Measurements from ENCODE around the gene TMEM270.
"Not testable (repeated sequence)": the region's sequence is repeated elsewhere in the genome, so short reads cannot be mapped to it uniquely, and the experiment has no call there.

The TMEM270 gene

DNA sequence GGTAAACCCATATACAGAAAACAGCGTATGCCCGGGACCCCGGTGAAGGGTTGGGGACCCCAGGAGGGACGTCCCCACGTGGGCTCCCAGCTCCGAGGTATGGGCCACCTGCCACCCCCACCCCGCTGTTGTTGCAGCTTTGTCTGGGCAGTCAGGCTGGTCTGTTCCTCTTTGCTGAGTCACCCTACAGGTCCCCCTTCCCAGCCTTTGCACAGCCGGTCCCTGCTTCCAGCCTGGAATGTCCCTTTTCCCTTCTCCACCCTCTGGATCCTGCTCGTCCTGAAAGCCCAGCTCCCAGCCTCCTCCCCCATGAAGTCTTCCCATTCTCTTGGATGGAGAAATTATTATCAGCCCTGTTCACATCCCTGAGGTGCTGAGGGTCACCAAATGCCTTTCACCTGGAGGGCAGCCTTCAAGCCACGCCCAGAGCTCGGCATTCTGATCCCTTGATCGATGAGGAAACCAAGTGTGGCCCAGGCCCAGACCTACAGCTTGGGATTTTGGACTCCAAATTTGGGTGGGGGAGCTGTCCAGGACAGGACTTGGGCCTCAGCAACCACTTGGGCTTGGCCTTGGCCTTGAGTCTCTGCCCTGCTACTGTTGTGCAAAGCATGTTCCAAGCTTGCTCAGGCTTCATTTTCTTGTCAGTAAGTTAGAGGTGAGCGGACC lies 27.6 kb upstream of the TMEM270 start:
- FAIRE-seq: no peak

DNA sequence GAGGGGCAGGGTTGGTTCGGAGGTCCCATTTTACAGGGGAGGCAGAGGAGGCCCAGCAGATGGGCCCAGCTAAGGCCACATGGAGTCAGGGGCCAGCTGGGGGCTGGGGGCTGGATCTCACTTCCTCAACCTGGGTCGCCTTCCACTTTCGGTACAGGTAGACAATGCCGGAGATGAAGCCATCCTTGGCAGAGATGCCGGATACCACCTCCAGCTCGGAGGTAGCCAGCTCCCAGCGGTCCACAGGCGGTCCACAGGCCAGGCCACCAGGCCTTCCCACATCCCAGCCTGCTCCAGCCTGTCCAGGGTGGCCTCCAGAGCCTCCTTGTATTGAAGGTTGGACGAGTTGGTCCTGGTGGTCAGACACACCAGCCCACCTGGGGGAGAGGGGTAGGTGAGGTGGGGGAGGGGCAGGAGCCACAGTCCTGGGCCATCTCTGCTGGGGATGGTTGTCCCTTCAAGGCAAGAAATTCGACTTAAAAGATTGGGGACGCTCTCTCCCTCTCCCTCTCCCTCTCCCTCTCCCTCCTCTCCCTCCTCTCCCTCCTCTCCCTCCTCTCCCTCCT lies 26.2 kb upstream of the TMEM270 start:
- no peak for FAIRE-seq

DNA sequence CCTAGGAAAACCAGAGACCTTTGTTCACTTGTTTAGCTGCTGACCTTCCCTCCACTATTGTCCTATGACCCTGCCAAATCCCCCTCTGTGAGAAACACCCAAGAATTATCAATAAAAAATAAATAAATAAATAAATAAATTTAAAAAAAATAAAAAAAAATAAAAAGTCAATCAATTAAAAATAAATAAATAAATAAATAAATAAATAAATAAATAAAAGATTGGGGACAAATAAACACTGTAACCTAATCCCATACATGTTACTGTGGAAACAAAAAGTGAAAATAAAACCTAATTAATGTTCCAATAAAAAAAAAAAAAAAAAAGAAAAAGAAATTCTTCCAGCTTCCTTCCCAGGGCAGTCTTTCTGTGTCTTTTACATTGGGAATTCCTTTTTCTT lies 23.8 kb upstream of the TMEM270 start:
- FAIRE-seq: peak; percentile 86

DNA sequence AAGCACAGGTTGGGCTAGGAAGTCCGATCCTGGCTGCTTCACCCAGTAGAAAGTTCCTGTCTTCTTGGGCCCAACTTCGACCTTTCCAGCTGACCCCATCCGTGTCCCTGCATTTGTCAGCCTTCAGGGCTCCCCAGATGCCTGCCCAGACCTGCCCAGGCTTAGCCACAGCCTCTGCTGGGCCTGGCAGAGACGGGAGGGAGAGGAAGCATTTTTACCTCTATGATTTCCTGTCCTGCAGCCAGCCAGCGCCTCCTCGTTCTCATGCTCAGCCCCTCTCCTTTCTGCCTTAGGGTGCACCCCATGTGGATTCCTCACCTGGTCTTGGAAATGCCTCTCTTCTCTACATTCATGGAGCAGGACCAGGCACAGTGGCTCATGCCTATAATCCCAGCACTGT lies 22.3 kb upstream of the TMEM270 start:
- FAIRE-seq: no peak

DNA sequence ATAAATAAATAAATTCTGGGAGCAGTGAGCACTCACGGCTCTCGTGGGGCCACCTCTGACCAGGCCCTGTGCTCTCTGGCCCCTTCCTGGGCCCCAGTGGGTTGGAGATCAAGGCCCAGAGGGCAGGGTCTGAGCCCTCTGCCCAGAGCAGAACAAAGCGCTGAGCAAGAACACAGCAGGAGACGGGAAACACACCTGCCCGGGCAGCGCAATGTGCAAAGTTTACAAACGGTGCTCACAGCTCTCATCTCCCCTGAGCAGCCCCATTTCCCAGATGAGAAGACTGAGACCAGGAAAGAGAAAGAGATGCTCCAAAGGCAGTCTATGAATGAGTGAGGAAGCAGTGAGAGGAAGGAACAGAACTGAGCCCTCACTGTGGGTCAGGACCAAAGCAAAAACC lies 21.7 kb upstream of the TMEM270 start:
- FAIRE-seq: no peak

DNA sequence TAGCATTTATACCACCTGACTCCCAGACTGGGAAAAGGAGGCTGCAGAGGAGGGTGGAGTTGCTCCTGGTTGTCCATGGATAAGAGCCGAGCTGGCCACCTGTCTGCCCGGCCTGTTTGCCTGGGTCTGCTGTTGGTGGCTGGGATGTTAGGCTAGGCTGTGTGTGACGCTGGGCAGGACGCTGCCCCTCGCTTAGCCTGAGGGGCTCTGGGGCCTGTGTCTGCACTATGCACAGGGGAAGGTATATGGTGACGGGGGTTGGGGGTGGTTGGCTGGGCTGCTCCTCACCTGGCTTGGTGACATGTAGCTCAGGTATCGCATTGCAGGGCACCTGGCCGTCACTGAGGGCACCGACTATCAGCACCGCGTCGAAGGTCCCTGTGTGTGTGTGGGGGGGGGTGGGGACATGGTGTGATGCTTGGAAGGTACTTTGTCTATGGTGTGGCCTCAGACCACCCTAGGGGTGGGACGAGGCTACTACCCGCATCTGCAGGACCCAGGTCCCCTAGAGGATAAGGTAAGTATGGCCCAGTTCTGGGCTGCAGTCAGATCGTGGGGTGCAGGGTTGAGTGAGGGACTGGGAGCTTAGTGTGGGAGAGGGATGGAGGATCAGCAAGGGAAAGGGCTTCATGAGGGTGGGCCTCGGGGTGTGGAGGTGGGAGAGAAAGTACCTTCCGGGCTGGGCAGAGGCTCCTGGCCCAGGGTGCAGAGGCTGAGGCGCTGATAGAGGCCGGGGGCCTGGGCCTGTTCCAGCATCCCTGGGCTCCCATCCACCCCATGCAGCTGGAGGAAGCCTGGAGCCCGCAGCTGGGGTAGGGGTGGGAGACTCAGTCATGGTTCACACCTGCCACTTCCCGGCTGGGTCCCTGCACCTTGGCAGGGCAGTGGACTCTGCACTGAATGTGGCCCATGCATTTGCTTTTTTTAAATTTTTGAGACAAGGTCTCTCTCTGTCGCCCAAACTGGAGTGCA lies 20.9 kb upstream of the TMEM270 start:
- no peak for FAIRE-seq

DNA sequence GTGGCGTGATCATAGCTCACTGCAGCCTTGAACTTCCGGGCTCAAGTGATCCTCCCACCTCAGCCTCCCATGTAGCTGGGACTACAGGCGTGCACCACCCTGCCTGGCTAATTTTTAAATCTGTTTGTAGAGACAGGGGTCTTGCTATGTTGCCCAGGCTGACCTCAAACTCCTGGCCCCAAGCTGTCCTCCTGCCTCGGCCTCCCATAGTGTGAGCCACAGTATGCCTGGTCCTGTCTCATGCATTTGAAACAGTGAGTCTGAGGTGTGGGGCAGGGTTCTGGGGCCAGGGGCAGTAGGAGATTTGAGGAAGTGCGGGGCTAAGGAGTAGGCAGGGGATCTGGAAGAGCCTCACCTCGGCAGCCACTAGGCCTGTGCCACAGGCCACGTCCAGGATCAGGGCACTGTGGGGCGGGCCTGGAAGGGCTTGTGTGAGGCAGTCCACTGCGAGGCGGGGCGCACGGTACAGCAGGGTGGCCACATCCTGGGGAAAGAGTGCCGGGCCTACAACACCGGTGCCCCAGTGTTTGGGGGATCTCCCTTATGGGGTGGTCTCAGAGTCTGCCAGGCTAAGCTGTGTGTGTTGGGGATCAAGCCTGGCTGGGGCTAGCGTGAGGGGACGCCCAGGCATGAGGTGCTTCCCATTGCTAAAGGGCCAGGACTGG lies 20.1 kb upstream of the TMEM270 start:
- FAIRE-seq: no peak

DNA sequence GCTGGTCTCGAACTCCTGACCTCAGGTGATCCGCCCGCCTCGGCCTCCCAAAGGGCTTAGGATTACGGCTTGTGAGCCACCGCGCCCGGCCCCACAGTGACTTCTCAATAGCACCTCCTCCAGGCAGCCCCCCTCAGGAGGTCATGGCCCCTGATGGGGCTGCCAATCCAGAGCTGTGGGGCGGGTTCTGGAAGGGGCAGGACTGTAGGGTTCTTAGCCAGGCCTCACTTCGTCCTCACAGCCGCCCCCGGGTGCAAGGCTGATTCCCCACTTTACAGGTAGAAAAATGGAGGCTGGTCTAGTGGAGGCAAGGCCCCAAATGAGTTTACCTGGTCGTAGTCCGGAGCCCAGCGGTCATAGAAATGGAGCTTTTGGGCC lies 19.3 kb upstream of the TMEM270 start:
- FAIRE-seq: peak; percentile 77

DNA sequence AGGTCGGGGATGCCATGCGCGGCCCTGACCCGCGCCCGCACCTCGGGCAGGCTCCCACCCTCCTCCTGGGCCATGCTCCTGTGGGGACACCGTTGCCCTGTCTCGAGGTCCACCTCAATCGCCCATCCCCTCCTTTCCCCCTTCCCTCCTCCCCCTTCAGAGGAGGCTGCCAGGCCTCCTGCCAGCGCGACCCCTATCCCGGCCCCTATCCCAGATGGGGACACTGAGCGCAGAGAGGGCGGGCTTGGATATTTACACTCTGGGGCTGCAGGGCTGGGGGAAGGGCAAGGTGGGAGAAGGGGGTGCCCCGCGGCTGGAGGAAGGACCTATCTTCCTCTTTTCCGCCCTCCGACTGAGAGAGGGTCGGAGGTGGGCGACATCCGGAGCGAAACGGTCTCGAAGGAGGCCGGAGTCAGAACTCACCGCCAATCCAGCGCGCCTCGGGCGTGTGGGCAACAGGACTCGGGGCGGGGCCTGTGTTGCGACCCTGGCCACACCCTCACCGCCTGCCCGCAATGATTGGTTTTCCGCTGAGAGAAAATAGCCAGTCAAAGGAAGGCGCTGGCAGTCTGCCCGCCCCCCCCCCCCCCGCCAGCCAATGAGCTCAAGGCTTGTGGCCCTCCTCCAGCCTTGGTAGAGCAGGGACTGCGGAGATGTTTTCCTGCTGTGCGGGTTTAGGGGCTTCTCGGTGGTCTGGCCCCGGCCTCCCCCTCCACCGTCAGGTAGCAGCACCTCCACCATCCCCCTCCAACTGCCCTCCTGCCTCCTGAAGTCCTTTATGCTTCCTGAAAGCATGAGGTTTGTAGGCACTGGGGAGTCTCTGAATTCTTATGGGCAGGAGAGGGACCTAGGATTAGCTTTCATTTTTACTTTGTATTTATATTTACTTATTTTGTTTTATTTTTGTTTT lies 18.6 kb upstream of the TMEM270 start, which contains the start of gene METTL27:
TSS of gene METTL27 (minus strand) at position 450 of the 910 bp plus-strand sequence. CDS start at position 74, 376 bp downstream.
- no peak for FAIRE-seq

DNA sequence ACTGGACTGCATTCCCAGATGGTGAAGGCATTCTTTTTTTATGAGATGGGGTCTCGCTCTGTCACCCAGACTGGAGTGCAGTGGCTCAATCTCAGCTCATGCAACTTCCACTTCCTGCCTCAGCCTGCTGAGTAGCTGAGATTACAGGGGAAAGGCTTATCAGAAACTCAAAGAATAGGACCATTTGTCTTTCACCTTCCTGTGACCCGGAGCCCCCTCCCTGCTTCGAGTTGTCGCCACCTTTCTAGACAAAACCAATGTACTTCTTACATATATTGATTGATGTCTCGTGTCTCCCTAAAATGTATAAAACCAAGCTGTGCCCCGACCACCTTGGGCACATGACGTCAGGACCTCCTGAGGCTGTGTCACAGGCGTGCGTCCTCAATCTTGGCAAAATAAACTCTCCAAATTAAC lies 16.8 kb upstream of the TMEM270 start:
- FAIRE-seq: no peak

DNA sequence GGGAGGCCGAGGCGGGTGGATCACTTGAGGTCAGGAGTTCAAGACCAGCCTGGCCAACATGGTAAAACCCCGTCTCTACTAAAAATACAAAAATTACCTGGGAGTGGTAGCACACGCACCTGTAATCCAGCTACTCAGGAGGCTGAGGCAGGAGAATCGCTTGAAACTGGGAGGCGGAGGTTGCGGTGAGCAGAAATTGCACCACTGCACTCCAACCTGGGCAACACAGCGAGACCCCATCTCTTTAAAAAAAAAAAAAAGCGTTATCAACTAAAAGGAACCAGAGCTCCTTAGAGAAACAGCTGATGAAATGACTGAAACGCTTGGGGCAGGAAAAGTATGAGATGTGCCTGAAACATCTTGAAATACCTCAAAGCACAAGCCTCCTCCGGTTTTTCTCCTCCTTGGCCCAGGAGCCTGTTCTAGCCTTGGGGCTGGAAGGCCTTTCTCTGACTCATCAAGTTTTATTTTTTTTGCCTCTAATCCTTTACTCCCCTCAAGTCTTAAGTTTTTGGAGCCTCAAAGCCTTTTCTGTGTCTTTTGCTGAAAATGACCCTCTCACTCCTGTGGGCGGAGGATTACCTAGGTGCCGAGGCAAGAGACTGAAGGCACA lies 16.0 kb upstream of the TMEM270 start:
- FAIRE-seq: peak; percentile 51

DNA sequence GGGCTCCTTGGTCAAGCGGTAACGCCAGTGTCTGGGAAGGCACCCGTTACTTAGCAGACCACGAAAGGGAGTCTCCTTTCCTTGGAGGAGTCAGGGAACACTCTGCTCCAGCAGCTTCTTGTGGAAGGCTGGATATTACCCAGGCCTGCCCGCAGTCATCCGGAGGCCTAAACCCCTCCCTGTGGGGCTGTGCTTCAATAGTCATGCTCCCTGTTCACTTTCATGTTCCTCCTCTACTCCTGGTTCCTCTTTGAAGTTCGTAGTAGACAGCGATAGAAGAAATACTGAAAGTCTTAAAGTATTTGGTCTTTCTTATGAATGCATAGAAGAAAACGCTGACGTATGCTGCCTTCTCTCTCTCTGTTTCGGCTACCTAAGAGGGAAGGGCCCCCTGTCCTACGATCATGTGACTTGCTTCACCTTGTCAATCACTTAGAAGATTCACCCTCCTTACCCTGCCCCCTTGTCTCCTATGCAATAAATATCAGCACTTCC lies 15.2 kb upstream of the TMEM270 start:
- FAIRE-seq: not testable (repeated sequence)

DNA sequence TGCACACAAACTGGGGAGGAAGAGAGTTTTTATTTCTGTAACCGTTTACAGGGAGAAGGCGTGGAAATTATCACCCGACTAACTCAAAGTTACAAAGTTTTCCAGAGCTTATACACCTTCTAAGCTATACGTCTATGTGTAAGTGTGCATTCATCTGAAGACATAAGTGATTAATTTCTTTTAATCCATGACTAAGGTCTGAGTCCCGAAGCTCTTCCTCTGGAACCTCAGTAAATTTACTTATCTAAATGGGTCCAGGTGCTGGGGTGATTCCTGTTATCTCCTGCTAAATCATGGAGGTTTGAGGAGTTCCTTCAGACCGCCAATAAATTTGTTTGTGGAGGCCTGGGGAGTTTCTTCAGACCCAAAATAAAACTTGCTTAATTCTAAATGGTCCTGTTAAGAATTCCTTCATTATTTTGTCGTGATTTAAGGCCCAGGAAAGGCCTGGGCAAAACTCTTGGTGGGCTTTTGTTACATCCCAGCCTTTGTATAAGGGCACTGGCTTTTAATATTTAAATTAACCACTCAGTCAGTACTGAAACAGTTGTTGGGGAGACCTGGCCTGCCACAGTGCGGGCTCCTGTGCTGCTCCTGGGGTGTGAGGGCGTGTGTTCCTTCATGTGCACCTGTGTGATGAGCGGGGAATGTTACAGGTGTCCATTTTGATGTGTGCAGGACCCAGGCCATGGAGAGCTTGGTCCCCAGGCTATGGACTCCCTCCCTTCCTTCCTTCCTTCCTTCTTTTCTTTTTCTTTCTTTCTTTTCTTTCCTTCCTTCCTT lies 12.8 kb upstream of the TMEM270 start:
- no peak for FAIRE-seq

DNA sequence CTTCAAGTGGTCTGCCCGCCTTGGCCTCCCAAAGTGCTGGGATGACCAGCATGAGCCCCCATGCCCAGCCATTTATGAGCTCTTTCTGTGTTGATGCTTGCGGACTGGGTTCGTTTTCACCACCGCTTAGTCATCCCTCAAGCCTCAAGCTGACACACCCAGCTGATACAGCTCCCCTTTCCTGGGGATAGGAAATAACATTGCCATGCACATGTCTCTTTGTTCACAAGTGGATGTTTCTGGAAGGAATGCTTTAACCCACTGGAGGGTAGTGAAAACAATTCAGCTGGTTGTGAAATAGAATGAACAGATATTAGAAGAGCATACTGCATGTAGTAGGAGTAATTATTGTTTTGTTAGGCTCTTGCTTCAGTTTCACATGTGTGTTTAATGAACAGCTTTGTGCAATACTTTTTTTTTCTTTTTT lies 10.2 kb upstream of the TMEM270 start:
- peak; percentile 97 for FAIRE-seq

DNA sequence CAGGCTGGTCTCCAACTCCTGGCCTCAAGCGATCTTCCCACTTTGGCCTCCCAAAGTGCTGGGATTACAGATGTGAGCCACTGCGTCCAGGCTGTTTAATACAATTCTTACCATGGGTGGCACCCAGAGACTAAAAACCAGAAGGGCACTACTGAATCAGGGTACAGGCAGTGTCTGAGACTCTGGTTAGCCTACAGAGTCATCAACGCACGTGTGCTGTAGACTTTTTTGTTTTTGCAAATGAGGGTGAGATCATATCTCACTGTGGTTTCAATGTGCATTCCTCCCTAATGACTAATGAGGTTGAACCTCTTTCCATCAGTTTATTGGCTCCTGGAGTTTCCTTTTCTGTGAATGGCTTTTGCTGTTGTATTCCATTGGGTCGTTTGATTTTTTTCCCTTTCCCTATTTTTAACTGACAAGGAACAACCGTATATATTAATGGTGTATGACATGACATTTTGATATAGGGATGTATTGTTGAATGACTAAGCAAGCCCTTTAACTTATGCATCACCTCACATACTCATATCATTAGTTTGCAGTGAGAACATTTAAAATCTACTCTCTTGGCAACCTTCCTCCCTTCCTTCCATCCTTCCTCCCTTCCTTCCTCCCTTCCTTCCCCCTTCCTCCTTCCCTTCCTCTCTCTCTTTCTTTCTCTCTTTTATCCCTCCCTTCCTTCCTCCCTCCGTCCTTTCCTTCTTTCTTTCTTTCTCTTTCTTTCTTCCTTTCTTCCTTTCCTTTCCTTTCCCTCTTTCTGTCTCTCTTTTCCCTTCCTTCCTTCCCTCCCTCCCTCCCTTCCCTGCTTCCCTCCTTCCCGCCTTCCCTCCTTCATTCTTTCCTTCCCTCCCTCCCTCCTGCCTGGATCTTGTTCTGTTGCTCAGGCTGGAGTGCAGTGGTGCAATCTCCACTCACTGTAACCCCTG lies 9.3 kb upstream of the TMEM270 start:
- FAIRE-seq: peak; percentile 99

DNA sequence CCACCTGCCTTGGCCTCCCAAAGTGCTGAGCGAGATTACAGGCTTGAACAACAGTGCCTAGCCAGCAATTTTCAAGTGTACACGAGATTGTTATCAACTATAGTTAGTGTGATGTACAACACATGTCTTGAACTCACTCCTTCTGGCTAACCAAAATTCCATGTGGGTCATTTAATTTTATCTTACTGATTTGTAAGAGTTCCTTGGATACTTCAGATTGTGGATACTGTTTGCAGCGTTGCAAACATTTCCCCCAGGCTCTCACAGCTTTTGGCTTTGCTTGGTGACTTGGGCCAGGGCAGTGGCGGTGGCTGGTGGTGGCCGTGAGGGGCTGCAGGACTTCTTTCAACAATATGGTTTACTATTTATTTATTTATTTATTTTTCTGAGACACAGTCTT lies 8.5 kb upstream of the TMEM270 start:
- FAIRE-seq: no peak

DNA sequence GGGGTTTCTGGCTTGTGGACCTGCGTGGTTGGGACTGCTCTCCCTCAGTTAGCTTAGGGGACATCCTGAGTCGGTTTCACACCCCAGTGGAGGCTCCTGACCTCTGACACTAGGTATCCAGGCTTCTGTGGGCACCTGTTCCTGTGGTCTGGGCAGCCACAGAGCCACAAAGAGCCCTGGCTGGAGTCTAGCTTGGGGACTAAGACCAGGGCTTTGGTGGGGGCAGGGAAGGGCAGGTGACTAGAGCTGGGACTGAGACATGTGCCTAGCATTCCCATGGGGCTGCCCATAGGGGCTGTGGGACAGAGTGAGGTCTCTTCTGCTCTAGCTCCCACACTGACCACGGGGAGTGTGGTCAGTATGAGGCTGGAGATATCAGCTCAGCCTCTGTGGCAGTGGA lies 4.0 kb upstream of the TMEM270 start:
- FAIRE-seq: no peak

DNA sequence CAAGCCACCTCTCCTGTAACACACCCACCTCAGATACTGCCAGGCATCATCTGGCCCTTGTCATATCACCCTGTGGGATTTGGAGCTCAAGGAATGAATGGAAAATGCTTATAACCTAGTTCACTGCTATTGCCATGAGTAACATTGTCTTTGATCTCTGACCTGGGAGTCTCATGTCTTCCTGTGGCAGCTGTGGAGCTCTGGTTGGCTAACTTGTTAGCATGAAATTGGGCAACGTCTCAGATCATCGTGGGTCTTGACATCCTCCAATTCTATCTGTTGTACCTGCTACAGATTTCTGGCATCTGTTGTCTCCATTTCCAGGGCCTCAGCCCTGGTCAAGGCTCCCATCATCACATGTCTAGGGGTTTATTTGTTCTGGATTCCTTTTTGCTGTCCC lies 2.2 kb upstream of the TMEM270 start:
- no peak for FAIRE-seq

DNA sequence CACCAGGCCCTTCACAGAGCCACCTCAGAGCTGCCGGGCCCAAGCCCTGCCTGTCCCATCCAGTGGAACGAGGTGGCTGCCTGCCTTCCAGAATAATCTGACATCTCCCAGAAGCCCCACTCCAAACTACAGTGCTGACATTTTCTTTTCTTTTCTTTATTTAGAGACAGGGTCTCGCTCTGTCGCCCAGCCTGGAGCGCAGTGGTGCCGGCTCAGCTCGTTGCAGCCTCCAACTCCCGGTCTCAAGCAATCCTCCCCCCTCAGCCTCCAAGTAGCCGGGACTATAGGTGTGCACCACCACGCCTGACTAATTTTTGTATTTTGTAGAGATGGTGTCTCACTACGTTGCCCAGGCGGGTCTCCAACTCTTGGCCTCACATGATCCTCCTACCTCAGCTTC lies 346 bp downstream of the TMEM270 start:
- FAIRE-seq: no peak
